Thymus (tissue), 11 donors: ENCODE measurements around the gene MEIS1. TPM values are rescaled to one million over a fixed set of nuclear protein-coding genes. Genes with fewer than 3 reads are reported as not detected.

Experiments
- DNase-seq, 9 donors: peaks; one replicate each; pipeline ENCODE4 v3.0.0-alpha.2; 2013; ENCODE audit warnings: low spot score in 9 of 9, low read depth in 6 of 9, missing footprints in 1 of 9
- H3K27ac ChIP-seq, 2 donors: one replicate each; pipeline ENCODE4 v1.5.1; 2013; ENCODE audit warnings: control low read depth in 1 of 2, low read depth in 1 of 2, low read length in 1 of 2, mild to moderate bottlenecking in 1 of 2, moderate library complexity in 1 of 2
- H3K27me3 ChIP-seq, 2 donors: one replicate each; pipeline ENCODE4 v1.5.1; 2013; ENCODE audit warnings: low read length in 1 of 2; ENCODE audit not compliant: control insufficient read depth in 2 of 2, insufficient read depth in 1 of 2
- H3K36me3 ChIP-seq, 2 donors: one replicate each; pipeline ENCODE4 v1.5.1; 2013; ENCODE audit warnings: low read length in 1 of 2, mild to moderate bottlenecking in 1 of 2, moderate library complexity in 1 of 2; ENCODE audit not compliant: control insufficient read depth in 2 of 2, insufficient read depth in 2 of 2
- H3K4me1 ChIP-seq, 2 donors: one replicate each; pipeline ENCODE4 v1.5.1; 2013; ENCODE audit warnings: low read length in 2 of 2; ENCODE audit not compliant: control insufficient read depth in 2 of 2, insufficient read depth in 2 of 2
- H3K4me3 ChIP-seq, 2 donors: one replicate each; pipeline ENCODE4 v1.5.1; 2013; ENCODE audit warnings: low read length in 2 of 2, control low read depth in 1 of 2, mild to moderate bottlenecking in 1 of 2
- H3K9me3 ChIP-seq, 2 donors: one replicate each; pipeline ENCODE4 v1.5.1; 2013; ENCODE audit warnings: low read length in 1 of 2, mild to moderate bottlenecking in 1 of 2; ENCODE audit not compliant: control insufficient read depth in 2 of 2, insufficient read depth in 1 of 2
- WGBS: extraction: QIAGEN DNeasy Blood & Tissue Kit; methylation state at CpG from one replicate; pipeline ENCODE4 v1.1.7; 2013; 5-methylcytosine and 5-hydroxymethylcytosine counted together
- polyA plus RNA-seq: library from polyadenylated mRNA; stranded (reverse); fragments of 200-250 nt; gene quantifications from one replicate; pipeline ENCODE4 v1.2.3, GENCODE V29; 2013
- total RNA-seq: library from RNA; stranded (reverse); fragments of 120-200 nt; gene quantifications from one replicate; pipeline ENCODE4 v1.2.4, GENCODE V29; 2013
- donor health status: healthy.

The MEIS1 gene
- total and polyA plus RNA-seq, 2 donors, result 9.8 to 15.5 TPM

GRCh38 chr2:66532972-66533868 is 98.3 kb downstream of the MEIS1 start:
- Histone ChIP-seq H3K27ac (no peak overlapping the region), H3K27me3 (no peaks in the 10 kb centered on the region), H3K4me3 (no peak overlapping the region), H3K36me3 (no peaks in the 10 kb centered on the region), H3K4me1 (no peaks in the 10 kb centered on the region), H3K9me3 (no peaks in the 10 kb centered on the region)
- 94% methylated on average over 11 of the region's 11 CpGs for WGBS
- no peak for DNase-seq

- H3K36me3 ChIP-seq, result no peaks in the 10 kb centered on the region
- H3K27ac ChIP-seq, result no peak overlapping the region
- WGBS, result 93% methylated on average over 4 of the region's 4 CpGs
- H3K27me3 ChIP-seq, result no peaks in the 10 kb centered on the region
- no peaks in the 10 kb centered on the region for H3K4me1 ChIP-seq
- no peak for DNase-seq
- no peaks in the 10 kb centered on the region for H3K9me3 ChIP-seq
- H3K4me3 ChIP-seq, result no peak overlapping the region
Measured at GRCh38 chr2:66534461-66534860, 99.5 kb downstream of the MEIS1 start.

- no peaks in the 10 kb centered on the region for H3K36me3 ChIP-seq
- H3K27ac ChIP-seq, result no peak overlapping the region
- H3K4me1 ChIP-seq, result no peaks in the 10 kb centered on the region
- no peaks in the 10 kb centered on the region for H3K9me3 ChIP-seq
- no peaks in the 10 kb centered on the region for H3K27me3 ChIP-seq
- no peak overlapping the region for H3K4me3 ChIP-seq
- no peak for DNase-seq
- WGBS, result 94% methylated on average over 3 of the region's 3 CpGs
Measured at GRCh38 chr2:66535574-66536289, 100.8 kb downstream of the MEIS1 start.

GRCh38 chr2:66536290-66536673 is 101.4 kb downstream of the MEIS1 start:
- no peaks in the 10 kb centered on the region for H3K4me1 ChIP-seq
- H3K27ac ChIP-seq, result no peak overlapping the region
- no peaks in the 10 kb centered on the region for H3K9me3 ChIP-seq
- H3K36me3 ChIP-seq, result no peaks in the 10 kb centered on the region
- no peak overlapping the region for H3K4me3 ChIP-seq
- 98% methylated on average over 2 of the region's 2 CpGs for WGBS
- no peak for DNase-seq
- H3K27me3 ChIP-seq, result no peaks in the 10 kb centered on the region

GRCh38 chr2:66536997-66537396 is 102.1 kb downstream of the MEIS1 start:
- Histone ChIP-seq H3K36me3 (no peaks in the 10 kb centered on the region), H3K27ac (no peak overlapping the region), H3K4me3 (no peak overlapping the region), H3K27me3 (no peaks in the 10 kb centered on the region), H3K9me3 (no peaks in the 10 kb centered on the region), H3K4me1 (no peaks in the 10 kb centered on the region)
- WGBS, result 87% methylated on average over 2 of the region's 2 CpGs
- no peak for DNase-seq

GRCh38 chr2:66538291-66538690 is 103.4 kb downstream of the MEIS1 start:
- H3K27ac ChIP-seq, result no peak overlapping the region
- no peak overlapping the region for H3K4me3 ChIP-seq
- H3K9me3 ChIP-seq, result no peaks in the 10 kb centered on the region
- H3K4me1 ChIP-seq, result no peaks in the 10 kb centered on the region
- no peaks in the 10 kb centered on the region for H3K27me3 ChIP-seq
- WGBS, result 93% methylated on average over 1 of the region's 1 CpG
- DNase-seq, result no peak
- H3K36me3 ChIP-seq, result no peaks in the 10 kb centered on the region

- Histone ChIP-seq H3K36me3 (no peaks in the 10 kb centered on the region), H3K9me3 (no peaks in the 10 kb centered on the region), H3K4me1 (no peaks in the 10 kb centered on the region), H3K27me3 (no peaks in the 10 kb centered on the region), H3K27ac (no peak overlapping the region), H3K4me3 (no peak overlapping the region)
- WGBS, result 93% methylated on average over 5 of the region's 5 CpGs
- no peak for DNase-seq
Measured at GRCh38 chr2:66539452-66539851, 104.5 kb downstream of the MEIS1 start.

GRCh38 chr2:66541646-66542045 is 106.7 kb downstream of the MEIS1 start:
- H3K4me1 ChIP-seq, result no peaks in the 10 kb centered on the region
- H3K36me3 ChIP-seq, result no peaks in the 10 kb centered on the region
- H3K4me3 ChIP-seq, result no peak overlapping the region
- H3K9me3 ChIP-seq, result no peaks in the 10 kb centered on the region
- WGBS, result 86% methylated on average over 4 of the region's 4 CpGs
- DNase-seq, result no peak
- no peak overlapping the region for H3K27ac ChIP-seq
- no peaks in the 10 kb centered on the region for H3K27me3 ChIP-seq

- no peak overlapping the region for H3K27ac ChIP-seq
- no peaks in the 10 kb centered on the region for H3K36me3 ChIP-seq
- 54% methylated on average over 5 of the region's 5 CpGs for WGBS
- H3K9me3 ChIP-seq, result no peaks in the 10 kb centered on the region
- H3K27me3 ChIP-seq, result no peaks in the 10 kb centered on the region
- H3K4me1 ChIP-seq, result no peaks in the 10 kb centered on the region
- H3K4me3 ChIP-seq, result no peak overlapping the region
- no peak for DNase-seq
Measured at GRCh38 chr2:66543257-66543767, 108.4 kb downstream of the MEIS1 start.
